Measurements from ENCODE around the gene SLC15A5.

Gene SLC15A5

DNA sequence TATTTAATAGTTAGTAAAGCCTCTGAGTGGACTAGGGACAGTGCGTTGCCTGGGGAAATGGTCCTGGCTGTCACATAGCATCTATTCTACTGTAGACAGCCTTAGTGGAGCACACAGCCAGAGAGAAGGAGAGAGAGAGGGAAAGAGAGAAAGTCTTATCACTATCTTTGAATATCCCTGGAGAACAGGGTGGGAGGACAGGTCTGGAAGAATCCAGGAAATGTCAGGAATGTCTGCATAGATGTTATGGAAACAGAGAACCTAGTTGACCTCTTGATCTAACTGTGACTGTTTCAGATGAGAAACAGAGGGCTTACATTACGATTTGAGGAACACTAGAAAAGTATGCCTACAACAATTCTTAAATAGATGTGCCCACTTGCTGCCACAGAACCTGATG is 92.8 kb downstream of the SLC15A5 start:
- Histone ChIP-seq H3K27me3 (ENCODE audit: control insufficient read depth in 1 of 2, insufficient read depth in 2 of 2, low read length in 2 of 2) (no peaks in the 10 kb centered on the region), H3K9ac (ENCODE audit: low read length in 2 of 2) (no peak overlapping the region), H3K4me1 (ENCODE audit: control insufficient read depth, insufficient read depth, low read length) (no peaks in the 10 kb centered on the region)

DNA sequence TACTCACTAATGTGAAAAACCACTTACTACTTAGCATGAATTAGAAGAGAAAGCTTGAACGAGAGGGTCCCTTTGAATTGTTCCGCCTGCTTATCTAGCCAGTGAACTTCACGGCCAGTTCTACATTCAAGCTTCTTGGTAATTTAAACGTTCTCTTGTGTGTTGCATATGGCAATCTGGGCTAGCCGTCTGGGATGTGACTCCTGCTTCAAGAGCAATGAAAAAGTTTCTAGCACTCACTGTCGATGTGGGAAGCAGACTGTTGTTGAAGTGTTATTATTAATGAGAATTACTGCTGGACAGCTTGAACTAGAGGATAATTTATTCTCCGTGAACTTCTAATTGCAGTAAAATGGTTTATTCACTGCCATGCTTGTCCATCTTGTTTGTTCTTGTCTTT is 93.9 kb downstream of the SLC15A5 start:
- no peak overlapping the region for H3K27ac ChIP-seq (ENCODE audit: low read length)
- no peaks in the 10 kb centered on the region for H3K36me3 ChIP-seq (ENCODE audit: control insufficient read depth in 2 of 2, insufficient read depth in 2 of 2, low read length in 2 of 2)
- H3K4me1 ChIP-seq (ENCODE audit: control insufficient read depth, insufficient read depth, low read length), result no peaks in the 10 kb centered on the region
- H3K9me3 ChIP-seq (ENCODE audit: control insufficient read depth in 2 of 2, low read length in 2 of 2), result no peaks in the 10 kb centered on the region
- no peak overlapping the region for H3K9ac ChIP-seq (ENCODE audit: low read length in 2 of 2)
- H3K27me3 ChIP-seq (ENCODE audit: control insufficient read depth in 1 of 2, insufficient read depth in 2 of 2, low read length in 2 of 2), result no peaks in the 10 kb centered on the region
- no peak overlapping the region for H3K4me3 ChIP-seq (ENCODE audit: low read length in 2 of 2)

More for the DNA sequence above, 92.8 kb downstream of the SLC15A5 start:
- Histone ChIP-seq H3K27ac (ENCODE audit: low read length) (no peak overlapping the region), H3K4me3 (ENCODE audit: low read length in 2 of 2) (no peak overlapping the region), H3K36me3 (ENCODE audit: control insufficient read depth in 2 of 2, insufficient read depth in 2 of 2, low read length in 2 of 2) (no peaks in the 10 kb centered on the region), H3K9me3 (ENCODE audit: control insufficient read depth in 2 of 2, low read length in 2 of 2) (no peaks in the 10 kb centered on the region)

DNA sequence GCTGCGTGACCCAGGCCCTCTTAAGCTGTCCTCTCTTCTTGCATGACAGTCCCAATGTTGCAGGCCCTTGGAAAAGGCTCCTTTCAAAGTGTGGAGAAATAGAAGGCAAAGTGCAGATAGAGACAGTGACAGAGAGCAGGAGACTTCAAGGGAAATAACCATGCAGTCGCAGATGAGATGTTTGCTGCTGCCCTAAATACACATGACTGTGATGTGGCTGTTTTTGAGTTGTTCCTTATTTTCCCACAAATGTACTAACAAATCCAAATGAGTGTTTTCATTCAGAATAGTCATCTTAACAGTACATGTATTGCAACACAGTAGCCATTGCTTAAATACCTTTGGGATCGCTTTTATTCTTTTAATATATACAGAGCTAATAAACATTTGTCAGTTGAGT is 101.6 kb downstream of the SLC15A5 start:
- Histone ChIP-seq H3K36me3 (ENCODE audit: control insufficient read depth in 2 of 2, insufficient read depth in 2 of 2, low read length in 2 of 2) (no peaks in the 10 kb centered on the region), H3K4me1 (ENCODE audit: control insufficient read depth, insufficient read depth, low read length) (no peaks in the 10 kb centered on the region), H3K9ac (ENCODE audit: low read length in 2 of 2) (no peak overlapping the region), H3K27me3 (ENCODE audit: control insufficient read depth in 1 of 2, insufficient read depth in 2 of 2, low read length in 2 of 2) (no peaks in the 10 kb centered on the region), H3K9me3 (ENCODE audit: control insufficient read depth in 2 of 2, low read length in 2 of 2) (no peaks in the 10 kb centered on the region), H3K4me3 (ENCODE audit: low read length in 2 of 2) (no peak overlapping the region), H3K27ac (ENCODE audit: low read length) (no peak overlapping the region)

DNA sequence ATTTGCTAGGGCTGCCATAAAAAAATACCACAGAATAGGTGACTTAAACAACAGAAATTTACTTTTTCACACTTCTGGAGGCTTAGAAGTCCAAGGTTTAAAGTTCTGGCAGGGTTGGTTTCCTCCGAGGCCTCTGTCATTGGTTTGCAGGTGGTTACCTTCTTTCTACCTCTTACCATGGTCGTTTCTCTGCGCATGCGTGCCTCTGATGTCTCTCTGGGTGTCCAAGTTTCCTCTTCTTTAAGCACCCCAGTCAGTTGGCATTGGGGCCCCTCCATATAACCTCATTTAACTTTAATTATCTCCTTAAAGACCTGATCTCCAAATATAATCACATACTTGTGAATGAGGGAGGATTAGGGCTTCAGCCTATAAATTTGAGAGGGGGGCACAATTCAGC is 103.2 kb downstream of the SLC15A5 start:
- H3K4me3 ChIP-seq (ENCODE audit: low read length in 2 of 2), result no peak overlapping the region
- H3K27ac ChIP-seq (ENCODE audit: low read length), result no peak overlapping the region
- no peaks in the 10 kb centered on the region for H3K36me3 ChIP-seq (ENCODE audit: control insufficient read depth in 2 of 2, insufficient read depth in 2 of 2, low read length in 2 of 2)
- H3K9me3 ChIP-seq (ENCODE audit: control insufficient read depth in 2 of 2, low read length in 2 of 2), result no peaks in the 10 kb centered on the region
- no peaks in the 10 kb centered on the region for H3K4me1 ChIP-seq (ENCODE audit: control insufficient read depth, insufficient read depth, low read length)
- no peaks in the 10 kb centered on the region for H3K27me3 ChIP-seq (ENCODE audit: control insufficient read depth in 1 of 2, insufficient read depth in 2 of 2, low read length in 2 of 2)
- no peak overlapping the region for H3K9ac ChIP-seq (ENCODE audit: low read length in 2 of 2)

DNA sequence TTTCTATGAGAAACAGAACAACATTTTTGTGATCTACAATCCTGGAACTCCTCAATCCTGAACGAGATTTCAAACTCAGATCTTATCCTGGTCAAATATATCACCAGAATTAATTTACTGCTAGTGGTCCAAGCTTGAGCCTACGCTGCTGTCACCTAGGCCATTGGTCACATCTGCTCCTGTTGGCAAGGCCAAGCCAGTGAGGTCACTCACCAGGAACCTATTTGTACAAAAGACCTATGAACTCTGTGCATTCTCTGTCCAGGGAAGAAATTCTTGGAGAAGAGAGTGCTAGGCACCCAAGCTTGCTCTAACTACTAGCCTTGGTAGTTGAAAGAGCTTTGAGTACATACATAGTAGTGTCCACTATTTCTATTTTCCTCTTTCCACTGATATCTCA is 106.1 kb downstream of the SLC15A5 start:
- Histone ChIP-seq H3K4me3 (ENCODE audit: low read length in 2 of 2) (no peak overlapping the region), H3K9ac (ENCODE audit: low read length in 2 of 2) (no peak overlapping the region), H3K4me1 (ENCODE audit: control insufficient read depth, insufficient read depth, low read length) (no peaks in the 10 kb centered on the region), H3K27ac (ENCODE audit: low read length) (no peak overlapping the region), H3K9me3 (ENCODE audit: control insufficient read depth in 2 of 2, low read length in 2 of 2) (no peaks in the 10 kb centered on the region), H3K27me3 (ENCODE audit: control insufficient read depth in 1 of 2, insufficient read depth in 2 of 2, low read length in 2 of 2) (no peaks in the 10 kb centered on the region), H3K36me3 (ENCODE audit: control insufficient read depth in 2 of 2, insufficient read depth in 2 of 2, low read length in 2 of 2) (no peaks in the 10 kb centered on the region)

DNA sequence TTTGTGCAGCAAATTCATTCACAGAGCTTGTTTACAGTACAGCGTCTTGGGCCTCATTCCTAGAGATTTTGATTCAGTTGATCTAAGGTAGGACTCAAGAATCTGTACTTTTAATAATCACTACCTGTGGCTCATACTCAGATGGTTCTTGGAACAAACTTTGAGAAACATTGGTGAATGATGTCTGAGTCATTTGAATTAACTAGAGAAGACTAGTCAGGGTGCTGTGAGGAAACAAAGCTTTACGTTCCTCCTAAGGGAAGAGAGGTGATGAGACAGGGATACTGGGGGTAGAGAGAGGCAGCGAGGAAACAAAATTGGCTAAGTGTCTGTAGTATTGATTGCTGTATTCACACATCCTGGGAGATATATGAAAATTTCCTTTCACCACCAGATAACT is 109.4 kb downstream of the SLC15A5 start:
- no peaks in the 10 kb centered on the region for H3K9me3 ChIP-seq (ENCODE audit: control insufficient read depth in 2 of 2, low read length in 2 of 2)
- no peaks in the 10 kb centered on the region for H3K4me1 ChIP-seq (ENCODE audit: control insufficient read depth, insufficient read depth, low read length)
- no peak overlapping the region for H3K4me3 ChIP-seq (ENCODE audit: low read length in 2 of 2)
- no peaks in the 10 kb centered on the region for H3K27me3 ChIP-seq (ENCODE audit: control insufficient read depth in 1 of 2, insufficient read depth in 2 of 2, low read length in 2 of 2)
- H3K9ac ChIP-seq (ENCODE audit: low read length in 2 of 2), result no peak overlapping the region
- H3K36me3 ChIP-seq (ENCODE audit: control insufficient read depth in 2 of 2, insufficient read depth in 2 of 2, low read length in 2 of 2), result no peaks in the 10 kb centered on the region
- H3K27ac ChIP-seq (ENCODE audit: low read length), result no peak overlapping the region

DNA sequence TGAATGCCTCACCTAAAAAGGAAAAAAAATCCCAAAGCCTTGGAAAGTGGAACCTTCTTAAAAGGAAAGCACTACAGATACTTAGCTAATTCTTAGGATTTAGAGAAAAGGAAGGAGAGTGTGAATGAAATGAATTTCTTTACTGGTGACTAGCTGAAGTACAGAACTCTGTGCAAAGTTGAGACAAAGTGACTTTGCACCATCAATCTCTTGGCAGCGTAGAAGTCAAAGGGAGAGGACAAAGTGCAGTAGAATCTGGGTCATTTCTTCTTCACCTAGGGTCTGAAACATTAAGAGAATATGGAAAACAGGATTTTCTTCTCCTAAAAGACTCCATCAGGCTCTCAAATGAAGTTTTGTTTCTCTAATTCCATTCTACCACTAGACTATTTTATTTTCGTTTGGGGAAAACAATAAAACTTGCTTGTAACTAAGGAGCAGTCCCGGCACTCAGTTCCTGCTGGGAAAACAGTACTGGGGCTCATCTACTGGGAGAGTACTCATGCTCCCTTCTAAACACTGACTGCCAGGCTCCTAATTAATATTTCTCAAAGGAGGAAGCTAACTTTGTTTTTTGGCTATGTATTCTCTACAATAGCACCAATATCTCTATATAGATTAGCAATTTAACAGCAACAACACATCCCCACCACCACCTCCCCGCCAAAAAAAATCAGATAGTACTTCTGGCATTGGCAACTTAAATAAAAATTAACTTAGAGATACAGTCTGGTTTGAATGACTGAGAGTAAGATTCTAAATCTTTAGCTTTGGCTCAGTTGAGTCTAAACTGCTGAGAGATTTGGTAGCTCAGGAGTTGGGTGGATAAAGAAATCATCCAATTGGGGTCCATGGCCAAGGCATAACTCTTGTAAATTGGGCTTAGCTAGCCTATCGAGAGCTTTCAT is 110.7 kb downstream of the SLC15A5 start:
- Histone ChIP-seq H3K4me3 (ENCODE audit: low read length in 2 of 2) (no peak overlapping the region), H3K4me1 (ENCODE audit: control insufficient read depth, insufficient read depth, low read length) (no peaks in the 10 kb centered on the region), H3K9ac (ENCODE audit: low read length in 2 of 2) (no peak overlapping the region), H3K9me3 (ENCODE audit: control insufficient read depth in 2 of 2, low read length in 2 of 2) (no peaks in the 10 kb centered on the region), H3K27me3 (ENCODE audit: control insufficient read depth in 1 of 2, insufficient read depth in 2 of 2, low read length in 2 of 2) (no peaks in the 10 kb centered on the region), H3K27ac (ENCODE audit: low read length) (no peak overlapping the region), H3K36me3 (ENCODE audit: control insufficient read depth in 2 of 2, insufficient read depth in 2 of 2, low read length in 2 of 2) (no peaks in the 10 kb centered on the region)

DNA sequence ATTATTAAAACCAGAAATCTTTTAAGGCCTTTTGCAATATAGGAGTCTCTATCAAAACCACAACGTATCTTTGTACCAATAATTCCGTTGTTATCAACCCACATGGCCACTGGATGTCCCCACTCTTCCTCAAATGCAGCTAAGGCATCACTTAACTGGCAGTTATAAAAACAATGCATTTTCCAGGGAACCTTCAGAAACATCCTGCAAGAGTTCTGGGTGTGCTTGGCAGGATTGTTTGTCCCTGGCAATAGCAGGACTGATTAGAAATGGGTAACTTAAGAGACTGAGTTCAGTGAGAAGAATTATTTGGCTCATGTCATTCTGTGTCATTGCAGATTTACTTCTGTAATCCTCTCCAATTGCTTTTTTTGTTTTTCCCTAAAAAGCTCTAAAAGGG is 112.0 kb downstream of the SLC15A5 start:
- H3K36me3 ChIP-seq (ENCODE audit: control insufficient read depth in 2 of 2, insufficient read depth in 2 of 2, low read length in 2 of 2), result no peaks in the 10 kb centered on the region
- H3K9ac ChIP-seq (ENCODE audit: low read length in 2 of 2), result no peak overlapping the region
- no peak overlapping the region for H3K4me3 ChIP-seq (ENCODE audit: low read length in 2 of 2)
- no peaks in the 10 kb centered on the region for H3K9me3 ChIP-seq (ENCODE audit: control insufficient read depth in 2 of 2, low read length in 2 of 2)
- H3K27me3 ChIP-seq (ENCODE audit: control insufficient read depth in 1 of 2, insufficient read depth in 2 of 2, low read length in 2 of 2), result no peaks in the 10 kb centered on the region
- H3K27ac ChIP-seq (ENCODE audit: low read length), result no peak overlapping the region
- H3K4me1 ChIP-seq (ENCODE audit: control insufficient read depth, insufficient read depth, low read length), result no peaks in the 10 kb centered on the region

DNA sequence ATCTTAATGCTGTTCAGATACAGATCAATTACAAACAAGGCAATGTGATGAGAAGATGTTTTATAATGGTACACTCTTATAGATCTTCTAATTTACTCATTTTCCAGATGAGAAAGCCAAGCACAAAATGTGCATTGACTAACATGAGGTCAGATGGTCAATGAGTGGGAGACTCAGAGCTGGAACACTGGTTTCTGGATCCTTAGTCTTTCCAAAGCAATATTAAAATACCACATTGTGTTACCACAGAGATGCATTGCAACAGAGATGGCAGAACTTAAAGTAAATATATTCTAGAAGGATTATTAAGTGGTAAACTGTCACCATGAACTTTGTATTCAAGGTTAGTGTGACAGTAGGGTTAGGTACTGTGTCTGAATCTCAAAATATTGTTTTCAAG is 113.6 kb downstream of the SLC15A5 start:
- H3K36me3 ChIP-seq (ENCODE audit: control insufficient read depth in 2 of 2, insufficient read depth in 2 of 2, low read length in 2 of 2), result no peaks in the 10 kb centered on the region
- H3K4me3 ChIP-seq (ENCODE audit: low read length in 2 of 2), result no peak overlapping the region
- no peak overlapping the region for H3K9ac ChIP-seq (ENCODE audit: low read length in 2 of 2)
- no peaks in the 10 kb centered on the region for H3K4me1 ChIP-seq (ENCODE audit: control insufficient read depth, insufficient read depth, low read length)
- H3K27ac ChIP-seq (ENCODE audit: low read length), result no peak overlapping the region
- no peaks in the 10 kb centered on the region for H3K9me3 ChIP-seq (ENCODE audit: control insufficient read depth in 2 of 2, low read length in 2 of 2)
- no peaks in the 10 kb centered on the region for H3K27me3 ChIP-seq (ENCODE audit: control insufficient read depth in 1 of 2, insufficient read depth in 2 of 2, low read length in 2 of 2)

DNA sequence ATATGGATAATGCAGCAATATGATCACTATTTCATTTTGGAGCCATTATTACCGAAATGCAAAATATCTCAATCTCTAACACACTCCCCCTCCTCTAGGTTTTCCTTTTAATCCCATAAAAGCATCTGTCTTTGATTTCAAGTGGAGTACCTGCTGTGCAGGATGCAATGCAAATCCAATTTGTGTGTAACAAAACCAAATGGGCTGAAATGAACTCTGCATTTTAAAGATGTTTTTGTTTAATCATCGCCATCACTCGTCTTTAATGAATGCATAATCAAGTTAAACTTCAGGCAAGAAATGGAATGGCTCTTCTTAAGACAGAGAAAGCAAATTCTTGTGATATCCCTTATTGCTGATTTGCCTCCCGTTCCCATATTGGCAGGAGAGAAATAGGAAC is 114.3 kb downstream of the SLC15A5 start:
- H3K9me3 ChIP-seq (ENCODE audit: control insufficient read depth in 2 of 2, low read length in 2 of 2), result no peaks in the 10 kb centered on the region
- no peaks in the 10 kb centered on the region for H3K36me3 ChIP-seq (ENCODE audit: control insufficient read depth in 2 of 2, insufficient read depth in 2 of 2, low read length in 2 of 2)
- no peak overlapping the region for H3K27ac ChIP-seq (ENCODE audit: low read length)
- H3K4me3 ChIP-seq (ENCODE audit: low read length in 2 of 2), result no peak overlapping the region
- no peaks in the 10 kb centered on the region for H3K27me3 ChIP-seq (ENCODE audit: control insufficient read depth in 1 of 2, insufficient read depth in 2 of 2, low read length in 2 of 2)
- no peaks in the 10 kb centered on the region for H3K4me1 ChIP-seq (ENCODE audit: control insufficient read depth, insufficient read depth, low read length)
- no peak overlapping the region for H3K9ac ChIP-seq (ENCODE audit: low read length in 2 of 2)

DNA sequence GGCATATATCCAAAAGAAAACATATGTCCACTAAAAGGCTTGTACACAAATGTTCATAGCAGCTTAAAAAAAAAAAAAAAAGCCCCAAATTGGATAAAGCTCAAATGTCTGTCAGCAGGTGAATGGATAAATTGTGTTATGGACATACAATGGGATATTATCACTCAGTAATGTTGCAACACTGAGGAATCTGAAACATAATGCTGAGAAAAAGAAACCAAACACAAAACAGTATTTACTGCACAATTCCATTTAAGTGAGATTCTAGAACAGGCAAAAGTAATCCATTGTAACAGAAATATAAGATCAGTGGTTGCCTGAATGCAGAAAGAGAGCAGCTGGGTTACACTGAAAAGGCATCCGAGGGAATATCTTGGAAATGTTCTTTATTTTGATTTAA is 117.9 kb downstream of the SLC15A5 start:
- Histone ChIP-seq H3K4me3 (ENCODE audit: low read length in 2 of 2) (no peak overlapping the region), H3K36me3 (ENCODE audit: control insufficient read depth in 2 of 2, insufficient read depth in 2 of 2, low read length in 2 of 2) (no peaks in the 10 kb centered on the region), H3K9me3 (ENCODE audit: control insufficient read depth in 2 of 2, low read length in 2 of 2) (no peaks in the 10 kb centered on the region), H3K27me3 (ENCODE audit: control insufficient read depth in 1 of 2, insufficient read depth in 2 of 2, low read length in 2 of 2) (no peaks in the 10 kb centered on the region), H3K27ac (ENCODE audit: low read length) (no peak overlapping the region), H3K4me1 (ENCODE audit: control insufficient read depth, insufficient read depth, low read length) (no peaks in the 10 kb centered on the region), H3K9ac (ENCODE audit: low read length in 2 of 2) (no peak overlapping the region)

Measured in stomach smooth muscle (tissue), 2 donors.